ENCODE results near the gene PTPRM. TPM values are rescaled to one million over a fixed set of nuclear protein-coding genes. Genes with fewer than 3 reads are reported as not detected.

Gene PTPRM
- total RNA-seq, 4 donors from 2014 or later: 206 to 337 (median 255) TPM

GRCh38 chr18:8088626-8089025 lies 521.5 kb downstream of the PTPRM start:
- no peak for TF ChIP-seq CTCF (IDR thresholded peaks at IDR 0.05; ENCODE audit: low read depth)

GRCh38 chr18:8091035-8091434 lies 523.9 kb downstream of the PTPRM start:
- TF ChIP-seq CTCF (IDR thresholded peaks at IDR 0.05; ENCODE audit: low read depth): no peak

GRCh38 chr18:8095947-8096570 lies 528.9 kb downstream of the PTPRM start:
- no peak for TF ChIP-seq CTCF (IDR thresholded peaks at IDR 0.05; ENCODE audit: low read depth)

GRCh38 chr18:8097399-8097798 lies 530.3 kb downstream of the PTPRM start:
- no peak for TF ChIP-seq CTCF (IDR thresholded peaks at IDR 0.05; ENCODE audit: low read depth)

GRCh38 chr18:8097927-8098326 lies 530.8 kb downstream of the PTPRM start:
- TF ChIP-seq CTCF (IDR thresholded peaks at IDR 0.05; ENCODE audit: low read depth): no peak

- no peak for TF ChIP-seq CTCF (IDR thresholded peaks at IDR 0.05; ENCODE audit: low read depth)
Observed at GRCh38 chr18:8106603-8107002, 539.5 kb downstream of the PTPRM start.

- TF ChIP-seq CTCF (IDR thresholded peaks at IDR 0.05; ENCODE audit: low read depth): no peak
Observed at GRCh38 chr18:8107426-8107825, 540.3 kb downstream of the PTPRM start.

Measured in subcutaneous adipose tissue (tissue), 4 donors.